IMR-90 (cell line): Measurements from ENCODE around the gene CERS5.

ENCODE experiments used
- POLR2A ChIP-seq: IDR thresholded peaks from 2 replicates; pipeline ENCODE4 v1.6.1; 2012; ENCODE audit warnings: mild to moderate bottlenecking, low read depth, low read length
- SMC3 ChIP-seq: fragments of 150-350 bp; IDR thresholded peaks from 2 replicates; pipeline ENCODE4 v1.6.1; 2016; ENCODE audit warnings: low read depth, mild to moderate bottlenecking, antibody characterized with exemption, low read length, moderate library complexity
- TF ChIP-seq, protein P1 (sequence below): conservative IDR thresholded peaks from 2 replicates; pipeline ENCODE4 v1.5.1; 2012; ENCODE audit warnings: mild to moderate bottlenecking, low read depth, low read length, improper control_type of control experiment
- TF ChIP-seq, protein P2 (sequence below): fragments of 150-350 bp; IDR thresholded peaks from 2 replicates; pipeline ENCODE4 v1.6.1; 2017; ENCODE audit warnings: mild to moderate bottlenecking, antibody characterized with exemption, low read length, low read depth

DNA sequence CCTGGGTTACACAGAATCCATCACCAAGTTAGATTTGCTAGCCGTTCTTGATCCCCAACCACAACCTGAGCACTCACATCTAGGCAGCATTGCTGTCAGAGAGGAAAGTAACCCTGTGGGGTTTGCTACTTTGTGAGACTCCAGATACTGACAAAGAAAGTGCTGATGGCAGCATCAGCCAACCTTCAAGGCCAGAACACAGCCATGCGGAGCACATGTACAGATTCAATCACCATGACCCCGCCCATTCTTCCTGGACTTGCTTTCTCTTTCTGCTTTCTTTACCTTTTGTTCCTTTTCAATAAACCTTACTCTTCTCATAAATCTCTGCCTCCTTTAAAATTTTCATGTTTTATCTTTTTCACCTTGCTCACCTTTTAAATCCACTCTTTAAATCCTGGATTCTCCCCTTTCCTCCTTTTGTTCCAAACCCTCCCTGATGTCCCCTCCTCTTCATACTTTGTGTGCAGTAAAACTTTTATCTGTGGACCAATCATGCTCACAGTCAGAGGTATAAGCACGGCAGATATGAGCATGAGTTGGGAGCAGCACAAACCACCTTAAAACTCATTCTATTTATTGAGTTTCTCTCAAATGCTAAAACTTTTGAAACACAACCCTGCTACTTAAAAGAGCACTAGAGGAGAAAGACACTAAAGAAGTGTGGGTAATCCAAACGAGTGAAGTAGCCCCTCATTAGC, 21.9 kb upstream of the CERS5 start:
- TF ChIP-seq, protein P1, sequence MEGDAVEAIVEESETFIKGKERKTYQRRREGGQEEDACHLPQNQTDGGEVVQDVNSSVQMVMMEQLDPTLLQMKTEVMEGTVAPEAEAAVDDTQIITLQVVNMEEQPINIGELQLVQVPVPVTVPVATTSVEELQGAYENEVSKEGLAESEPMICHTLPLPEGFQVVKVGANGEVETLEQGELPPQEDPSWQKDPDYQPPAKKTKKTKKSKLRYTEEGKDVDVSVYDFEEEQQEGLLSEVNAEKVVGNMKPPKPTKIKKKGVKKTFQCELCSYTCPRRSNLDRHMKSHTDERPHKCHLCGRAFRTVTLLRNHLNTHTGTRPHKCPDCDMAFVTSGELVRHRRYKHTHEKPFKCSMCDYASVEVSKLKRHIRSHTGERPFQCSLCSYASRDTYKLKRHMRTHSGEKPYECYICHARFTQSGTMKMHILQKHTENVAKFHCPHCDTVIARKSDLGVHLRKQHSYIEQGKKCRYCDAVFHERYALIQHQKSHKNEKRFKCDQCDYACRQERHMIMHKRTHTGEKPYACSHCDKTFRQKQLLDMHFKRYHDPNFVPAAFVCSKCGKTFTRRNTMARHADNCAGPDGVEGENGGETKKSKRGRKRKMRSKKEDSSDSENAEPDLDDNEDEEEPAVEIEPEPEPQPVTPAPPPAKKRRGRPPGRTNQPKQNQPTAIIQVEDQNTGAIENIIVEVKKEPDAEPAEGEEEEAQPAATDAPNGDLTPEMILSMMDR, result no peak
- TF ChIP-seq POLR2A (no peak), SMC3 (no peak)
- TF ChIP-seq, protein P2, sequence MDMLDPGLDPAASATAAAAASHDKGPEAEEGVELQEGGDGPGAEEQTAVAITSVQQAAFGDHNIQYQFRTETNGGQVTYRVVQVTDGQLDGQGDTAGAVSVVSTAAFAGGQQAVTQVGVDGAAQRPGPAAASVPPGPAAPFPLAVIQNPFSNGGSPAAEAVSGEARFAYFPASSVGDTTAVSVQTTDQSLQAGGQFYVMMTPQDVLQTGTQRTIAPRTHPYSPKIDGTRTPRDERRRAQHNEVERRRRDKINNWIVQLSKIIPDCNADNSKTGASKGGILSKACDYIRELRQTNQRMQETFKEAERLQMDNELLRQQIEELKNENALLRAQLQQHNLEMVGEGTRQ, result no peak
